SK-N-MC (cell line): Measurements from ENCODE around the gene GARIN5A.

Source experiments
- DNase-seq: peaks from one replicate; pipeline ENCODE4 v3.0.0-alpha.2; 2011; ENCODE audit warnings: low read depth, low spot score
- H3K27ac ChIP-seq: fragments of 200-600 bp; sonication (generic); 2 replicates; pipeline ENCODE4 v1.5.1; 2016; ENCODE audit warnings: mixed run types
- H3K36me3 ChIP-seq: fragments of 200-600 bp; sonication (generic); 2 replicates; pipeline ENCODE4 v1.6.1; 2017; ENCODE audit warnings: antibody characterized with exemption, low read length, mixed read lengths; ENCODE audit not compliant: insufficient read depth
- H3K4me3 ChIP-seq: fragments of 200-600 bp; sonication (generic); 2 replicates; pipeline ENCODE4 v1.5.1; 2016
- H3K9ac ChIP-seq: fragments of 200-600 bp; sonication (generic); 2 replicates; pipeline ENCODE4 v1.8.0; 2017; ENCODE audit warnings: mixed run types, mixed read lengths; ENCODE audit not compliant: insufficient read length
- H3K9me3 ChIP-seq: fragments of 200-600 bp; sonication (generic); 2 replicates; pipeline ENCODE4 v1.6.1; 2017; ENCODE audit warnings: low read depth, mild to moderate bottlenecking, antibody characterized with exemption, low read length, moderate library complexity, mixed read lengths
- EZH2 ChIP-seq: fragments of 200-600 bp; sonication (generic); IDR thresholded peaks from one replicate; pipeline ENCODE4 v1.6.1; 2017; ENCODE audit warnings: antibody characterized with exemption
- FOXP2 ChIP-seq: optimal IDR thresholded peaks from 2 replicates; pipeline ENCODE3; 2011; ENCODE audit warnings: mild to moderate bottlenecking, moderate library complexity; ENCODE audit not compliant: insufficient read depth; ENCODE audit errors: extremely low read length, control extremely low read depth
- POLR2AphosphoS5 ChIP-seq: IDR thresholded peaks from 2 replicates; pipeline ENCODE4 v1.6.1; 2012; ENCODE audit warnings: mild to moderate bottlenecking, low read depth, low read length, borderline replicate concordance

Gene GARIN5A

DNA sequence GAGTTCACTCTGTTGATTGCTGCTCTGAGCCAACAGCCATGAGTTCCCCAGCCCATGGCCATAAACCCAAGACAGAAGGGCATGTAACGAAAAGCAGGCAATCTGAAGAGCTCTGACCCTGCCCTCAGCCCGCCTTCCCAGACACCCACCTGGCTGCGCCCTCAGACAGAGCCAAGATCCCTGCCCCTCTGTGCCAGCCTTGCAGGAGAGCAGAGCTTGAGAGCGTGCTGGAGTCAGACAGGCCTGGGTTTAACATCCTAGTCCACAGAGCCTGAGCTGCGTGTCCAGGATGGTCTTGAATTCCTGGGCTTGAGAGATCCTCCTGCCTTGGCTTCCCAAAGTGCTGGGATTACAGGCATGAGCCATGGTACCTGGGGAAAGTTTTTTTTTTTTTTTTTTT, 19.3 kb downstream of the GARIN5A start:
- no peak for DNase-seq
- Histone ChIP-seq H3K9ac (no peak overlapping the region), H3K9me3 (no peaks in the 10 kb centered on the region), H3K4me3 (no peak overlapping the region), H3K27ac (no peak overlapping the region), H3K36me3 (no peaks in the 10 kb centered on the region)
- TF ChIP-seq EZH2: no peak
- no peak for TF ChIP-seq POLR2AphosphoS5
- no peak for TF ChIP-seq FOXP2

DNA sequence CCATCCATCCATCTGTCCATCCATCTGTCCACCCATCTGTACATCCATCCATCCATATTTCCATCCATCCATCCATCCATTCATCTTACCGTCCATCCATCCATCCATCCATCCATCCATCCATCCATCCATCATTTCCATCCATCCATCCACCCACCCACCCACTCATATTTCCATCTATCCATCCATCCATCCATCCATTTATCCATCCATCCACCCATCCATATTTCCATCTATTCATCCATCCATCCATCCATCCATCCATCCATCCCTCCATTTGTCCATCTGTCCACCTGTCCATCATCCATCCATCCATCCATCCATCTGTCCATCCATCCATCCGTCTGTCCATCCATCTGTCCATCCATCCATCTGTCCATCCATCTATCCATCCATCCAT, 20.7 kb downstream of the GARIN5A start:
- H3K9ac ChIP-seq: no peak overlapping the region
- no peaks in the 10 kb centered on the region for H3K9me3 ChIP-seq
- H3K27ac ChIP-seq: no peak overlapping the region
- no peak overlapping the region for H3K4me3 ChIP-seq
- no peak for TF ChIP-seq POLR2AphosphoS5
- no peak for TF ChIP-seq FOXP2
- no peak for TF ChIP-seq EZH2
- no peak for DNase-seq
- H3K36me3 ChIP-seq: no peaks in the 10 kb centered on the region

DNA sequence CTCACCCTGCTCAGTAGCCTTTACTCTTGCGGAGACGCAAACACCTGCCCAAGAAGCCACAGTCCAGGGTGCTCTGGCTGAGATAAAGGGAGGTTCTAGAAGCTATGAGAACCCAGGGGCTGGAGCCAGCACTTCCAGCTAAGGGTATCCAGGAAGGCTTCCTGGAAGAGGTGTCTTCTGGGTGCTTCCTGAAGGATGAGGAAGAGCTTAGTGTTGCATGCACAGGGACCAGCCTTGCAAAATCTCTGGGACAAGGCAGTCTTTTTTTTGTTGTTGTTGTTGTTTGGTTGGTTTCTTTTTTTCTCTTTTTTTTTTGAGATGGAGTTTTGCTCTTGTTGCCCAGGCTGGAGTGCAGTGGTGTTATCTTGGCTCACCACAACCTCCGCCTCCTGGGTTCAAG, 23.4 kb downstream of the GARIN5A start:
- Histone ChIP-seq H3K9ac (no peak overlapping the region), H3K27ac (no peak overlapping the region), H3K4me3 (no peak overlapping the region), H3K9me3 (no peaks in the 10 kb centered on the region), H3K36me3 (no peaks in the 10 kb centered on the region)
- DNase-seq: no peak
- no peak for TF ChIP-seq EZH2
- TF ChIP-seq POLR2AphosphoS5: no peak
- no peak for TF ChIP-seq FOXP2

DNA sequence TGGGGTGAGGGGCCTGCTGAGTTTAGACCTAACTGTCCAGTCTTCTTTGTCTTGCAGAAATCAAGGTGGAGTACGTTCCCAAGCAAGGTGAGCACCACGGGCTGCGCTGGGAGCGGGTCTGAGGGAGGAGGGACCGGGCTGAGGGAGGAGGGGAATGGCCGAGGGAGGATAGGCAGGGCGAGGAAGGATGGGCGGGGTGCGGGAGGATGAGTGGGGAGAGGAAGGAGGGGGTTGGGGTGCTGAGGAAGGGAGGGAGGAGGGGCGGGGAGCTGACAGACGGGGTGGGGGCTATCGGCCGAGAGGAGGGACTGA, 25.5 kb downstream of the GARIN5A start:
- Histone ChIP-seq H3K36me3 (no peaks in the 10 kb centered on the region), H3K27ac (no peak overlapping the region), H3K4me3 (no peak overlapping the region), H3K9me3 (no peaks in the 10 kb centered on the region), H3K9ac (no peak overlapping the region)
- no peak for TF ChIP-seq POLR2AphosphoS5
- TF ChIP-seq FOXP2: no peak
- no peak for TF ChIP-seq EZH2
- no peak for DNase-seq

DNA sequence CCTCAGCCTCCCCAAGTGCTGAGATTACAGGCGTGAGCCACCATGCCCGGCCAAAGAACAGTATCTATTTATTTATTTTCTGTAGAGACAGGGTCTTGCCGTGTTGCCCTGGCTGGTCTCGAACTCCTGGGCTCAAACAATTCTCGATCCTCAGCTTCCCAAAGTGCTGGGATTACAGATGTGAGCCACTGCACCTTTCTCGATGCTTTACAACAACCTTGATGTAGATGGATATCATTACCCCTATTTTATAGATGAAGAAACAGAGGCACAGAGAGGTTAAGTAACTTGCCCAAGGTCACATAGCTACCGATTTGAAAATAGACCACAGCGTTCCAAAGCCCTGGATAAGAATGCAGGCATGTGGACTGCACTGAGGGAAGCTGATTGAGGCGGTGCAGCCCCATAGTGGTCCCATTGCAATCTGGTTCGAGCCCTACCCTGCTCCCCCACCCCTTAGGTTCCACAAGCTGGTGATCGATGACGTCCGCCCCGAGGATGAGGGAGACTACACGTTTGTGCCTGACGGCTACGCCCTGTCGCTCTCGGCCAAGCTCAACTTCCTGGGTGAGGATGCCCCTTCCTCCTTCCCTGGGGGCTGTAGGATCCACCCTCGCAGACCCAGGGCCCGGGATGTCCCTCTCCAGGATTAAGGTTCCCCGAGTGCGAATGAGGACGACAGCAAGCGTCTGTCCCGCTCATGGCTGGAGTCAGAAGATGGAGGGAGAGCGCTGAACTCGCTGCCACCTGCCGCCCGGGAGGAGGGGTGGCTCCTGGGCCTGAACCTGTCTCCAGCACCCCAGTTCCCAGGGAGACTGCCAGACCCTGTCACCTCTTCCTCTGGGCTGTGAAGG, 26.1 kb downstream of the GARIN5A start:
- TF ChIP-seq POLR2AphosphoS5: no peak
- no peak for TF ChIP-seq EZH2
- no peak for TF ChIP-seq FOXP2
- no peak overlapping the region for H3K4me3 ChIP-seq
- no peak for DNase-seq
- H3K9me3 ChIP-seq: no peaks in the 10 kb centered on the region
- H3K27ac ChIP-seq: no peak overlapping the region
- no peak overlapping the region for H3K9ac ChIP-seq
- H3K36me3 ChIP-seq: no peaks in the 10 kb centered on the region

GRCh38 chr19:50449236-50449899, 27.3 kb downstream of the GARIN5A start:
- no peak for DNase-seq
- Histone ChIP-seq H3K9me3 (no peaks in the 10 kb centered on the region), H3K9ac (no peak overlapping the region), H3K36me3 (no peaks in the 10 kb centered on the region), H3K4me3 (no peak overlapping the region), H3K27ac (no peak overlapping the region)
- no peak for TF ChIP-seq FOXP2
- TF ChIP-seq POLR2AphosphoS5: no peak
- no peak for TF ChIP-seq EZH2

DNA sequence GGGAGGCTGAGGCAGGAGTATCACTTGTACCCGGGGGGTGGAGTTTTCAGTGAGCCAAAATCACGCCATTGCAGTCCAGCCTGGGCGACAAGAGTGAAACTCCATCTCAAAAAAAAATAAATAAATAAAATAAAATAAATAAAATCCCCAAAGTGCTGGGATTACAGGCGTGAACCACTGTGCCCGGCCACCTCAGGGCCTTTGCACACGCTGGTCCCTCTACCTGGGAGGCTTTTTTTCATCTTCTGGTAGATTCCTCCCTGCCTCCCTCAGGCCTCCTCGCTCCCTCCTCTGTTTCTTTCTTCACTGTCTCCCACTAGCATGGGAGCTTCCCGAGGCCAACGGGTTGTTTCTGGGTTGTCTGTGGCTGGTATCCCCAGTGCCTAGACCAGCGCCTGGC, 28.9 kb downstream of the GARIN5A start:
- TF ChIP-seq POLR2AphosphoS5 (no peak), FOXP2 (no peak), EZH2 (no peak)

DNA sequence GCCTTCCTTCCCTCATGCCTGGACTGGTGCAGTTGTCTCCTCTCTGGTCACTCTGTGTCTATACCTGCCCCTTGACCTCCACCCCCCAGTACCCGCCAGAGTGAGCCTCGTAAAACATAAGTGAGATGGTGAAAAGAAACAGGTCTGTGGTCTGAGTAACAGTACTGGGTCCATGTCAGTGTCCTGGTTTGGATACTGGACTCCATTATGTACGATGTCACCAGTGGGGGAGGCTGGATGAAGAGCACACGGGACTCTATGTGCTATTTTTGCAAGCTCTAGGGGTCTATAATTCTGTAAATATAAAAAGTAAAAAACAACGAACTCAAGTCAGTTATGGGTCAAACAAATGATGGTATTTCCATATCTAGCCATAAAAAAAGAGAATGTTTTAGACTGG, 29.6 kb downstream of the GARIN5A start:
- TF ChIP-seq POLR2AphosphoS5 (no peak), FOXP2 (no peak), EZH2 (no peak)

More for the DNA sequence above, 28.9 kb downstream of the GARIN5A start:
- Histone ChIP-seq H3K9ac (no peak overlapping the region), H3K36me3 (no peaks in the 10 kb centered on the region), H3K27ac (no peak overlapping the region), H3K9me3 (no peaks in the 10 kb centered on the region), H3K4me3 (no peak overlapping the region)
- no peak for DNase-seq

More for the DNA sequence above, 29.6 kb downstream of the GARIN5A start:
- DNase-seq: no peak
- no peak overlapping the region for H3K9ac ChIP-seq
- no peaks in the 10 kb centered on the region for H3K9me3 ChIP-seq
- H3K4me3 ChIP-seq: no peak overlapping the region
- H3K27ac ChIP-seq: no peak overlapping the region
- no peaks in the 10 kb centered on the region for H3K36me3 ChIP-seq
